ENCODE measurements around the gene TIE1. TPM values are rescaled to one million over a fixed set of nuclear protein-coding genes. Genes with fewer than 3 reads are reported as not detected.

The TIE1 gene
- total RNA-seq, 2 experiments from 2014 or later, result not detected

DNA sequence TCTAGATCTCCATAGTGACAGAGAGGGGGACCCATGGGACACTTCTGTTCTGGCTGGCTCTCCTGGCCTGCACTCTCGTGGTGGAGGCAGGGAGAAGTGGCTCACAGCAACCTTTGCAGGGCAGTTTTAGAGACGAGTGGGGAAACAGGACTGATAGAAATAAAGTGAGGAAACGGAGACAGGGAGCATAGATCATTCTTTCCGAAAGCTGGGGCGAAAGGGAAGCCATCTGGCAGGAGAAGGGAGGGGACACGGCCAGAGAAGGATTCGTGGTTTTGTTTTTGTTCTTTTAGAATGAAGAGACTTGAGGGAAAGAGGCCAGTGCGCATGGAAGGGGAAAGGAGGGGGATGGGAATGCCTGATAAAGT, 3.5 kb downstream of the TIE1 start:
- no peak overlapping the region for H3K4me3 Mint-ChIP-seq
- CTCF ChIA-PET, result no interaction called here
- no peaks in the 10 kb centered on the region for H3K4me1 Mint-ChIP-seq
- POLR2A ChIA-PET, result no interaction called here
- H3K27me3 Mint-ChIP-seq, result no peaks in the 10 kb centered on the region
- no peak overlapping the region for H3K27ac Mint-ChIP-seq
- no peak for DNase-seq
- no peaks in the 10 kb centered on the region for H3K36me3 Mint-ChIP-seq (ENCODE audit: low read depth)
- H3K9me3 Mint-ChIP-seq, result no peaks in the 10 kb centered on the region

GRCh38 chr1:43304771-43305300, 4.1 kb downstream of the TIE1 start:
- ChIA-PET CTCF (no interaction called here), POLR2A (no interaction called here)
- Mint-ChIP-seq H3K4me1 (no peaks in the 10 kb centered on the region), H3K36me3 (ENCODE audit: low read depth) (no peaks in the 10 kb centered on the region), H3K9me3 (no peaks in the 10 kb centered on the region), H3K27ac (no peak overlapping the region), H3K27me3 (no peaks in the 10 kb centered on the region), H3K4me3 (no peak overlapping the region)
- DNase-seq, result no peak

DNA sequence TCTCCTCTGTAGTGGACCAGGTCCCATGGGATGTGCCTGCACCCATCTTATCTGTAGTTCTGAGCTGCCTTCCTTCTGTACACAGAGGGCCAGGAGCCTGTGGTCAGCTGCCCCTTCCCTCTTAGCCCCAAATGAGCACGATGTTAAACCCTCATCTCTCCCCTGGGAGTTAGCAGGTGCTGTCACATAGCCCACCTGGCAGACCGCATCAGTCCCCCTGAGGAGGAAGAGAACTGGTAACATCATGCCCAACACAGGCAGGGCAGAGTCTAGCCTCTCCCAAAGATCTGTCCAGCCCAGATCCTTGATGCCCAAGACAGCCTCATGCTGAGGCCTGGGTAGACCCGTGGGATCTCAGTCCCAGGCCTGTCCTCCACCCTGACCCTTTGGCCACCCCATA, 4.7 kb downstream of the TIE1 start:
- no peak for DNase-seq
- Mint-ChIP-seq H3K4me3 (no peak overlapping the region), H3K4me1 (no peaks in the 10 kb centered on the region), H3K9me3 (no peaks in the 10 kb centered on the region), H3K27ac (no peak overlapping the region), H3K27me3 (no peaks in the 10 kb centered on the region), H3K36me3 (ENCODE audit: low read depth) (no peaks in the 10 kb centered on the region)
- ChIA-PET POLR2A (no interaction called here), CTCF (interaction anchor here (1.0 kb wide), 1 partner anchor 30 kb away, joined by 3 read pairs; no protein-coding TSS in a partner anchor)

DNA sequence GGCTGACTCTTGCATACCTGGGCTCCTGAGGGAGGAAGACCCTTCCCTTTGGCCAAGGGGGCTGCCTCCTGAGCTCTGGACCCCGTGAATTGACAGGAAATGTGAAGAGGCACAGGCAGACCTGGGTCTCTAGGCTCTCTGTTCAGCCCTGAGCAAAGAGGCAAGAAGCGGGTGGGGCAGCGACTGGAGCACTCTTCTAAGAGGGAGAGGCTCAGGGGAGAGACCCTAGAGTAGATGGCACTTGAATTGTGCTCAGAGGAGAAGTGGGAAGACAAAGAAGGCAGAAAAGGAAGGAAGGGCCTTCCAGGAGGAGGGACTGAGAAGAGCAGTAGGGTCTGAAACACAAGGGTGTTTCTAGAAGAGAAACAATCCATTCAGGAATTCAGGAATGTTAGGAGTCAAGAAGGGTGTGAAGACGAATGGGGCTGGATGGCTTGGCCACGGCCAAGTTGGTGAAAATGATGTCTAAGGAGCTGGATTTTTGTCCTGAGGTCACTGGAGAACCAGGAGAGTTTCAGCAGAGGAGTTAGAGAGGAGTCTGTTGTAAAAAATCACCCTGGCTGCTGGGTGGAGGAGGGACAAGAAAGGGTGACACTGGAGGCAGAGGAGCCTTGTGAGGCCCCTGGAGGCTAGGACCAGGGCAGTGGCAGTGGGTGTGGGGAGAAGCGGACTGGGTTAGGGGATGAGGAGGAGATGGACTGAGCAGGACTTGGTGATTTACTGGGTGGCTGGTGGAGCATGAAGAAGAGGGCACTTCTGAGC, 5.3 kb downstream of the TIE1 start:
- POLR2A ChIA-PET, result no interaction called here
- Mint-ChIP-seq H3K4me1 (no peaks in the 10 kb centered on the region), H3K36me3 (ENCODE audit: low read depth) (no peaks in the 10 kb centered on the region), H3K4me3 (no peak overlapping the region), H3K27ac (no peak overlapping the region), H3K27me3 (no peaks in the 10 kb centered on the region), H3K9me3 (no peaks in the 10 kb centered on the region)
- CTCF ChIA-PET, result interaction anchor here (1.0 kb wide), 1 partner anchor 29 kb away, joined by 3 read pairs; no protein-coding TSS in a partner anchor
- DNase-seq, result no peak

DNA sequence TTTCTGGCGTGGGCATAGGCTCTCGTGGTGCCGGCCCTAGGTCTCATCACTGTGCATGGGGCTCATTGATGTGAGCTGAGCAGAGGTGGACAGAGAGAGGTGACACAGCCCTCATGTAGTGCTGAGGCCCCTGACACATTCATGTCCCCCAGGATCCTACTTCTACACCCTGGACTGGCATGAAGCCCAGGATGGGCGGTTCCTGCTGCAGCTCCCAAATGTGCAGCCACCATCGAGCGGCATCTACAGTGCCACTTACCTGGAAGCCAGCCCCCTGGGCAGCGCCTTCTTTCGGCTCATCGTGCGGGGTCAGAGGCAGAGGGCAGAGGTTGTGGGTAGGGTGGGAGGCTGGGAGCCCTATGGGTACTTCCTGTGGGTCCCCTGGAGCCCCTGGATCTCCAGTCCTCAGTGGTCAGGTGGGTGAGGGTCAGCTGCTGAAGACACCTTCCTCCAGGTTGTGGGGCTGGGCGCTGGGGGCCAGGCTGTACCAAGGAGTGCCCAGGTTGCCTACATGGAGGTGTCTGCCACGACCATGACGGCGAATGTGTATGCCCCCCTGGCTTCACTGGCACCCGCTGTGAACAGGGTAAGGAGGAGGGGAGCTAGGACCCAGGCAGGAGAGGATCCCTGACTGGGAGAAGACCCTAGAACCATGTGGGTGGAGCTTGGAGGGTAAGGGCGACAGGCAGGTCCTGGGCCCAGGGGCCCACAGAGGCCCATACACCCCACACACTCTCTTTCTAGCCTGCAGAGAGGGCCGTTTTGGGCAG, 6.1 kb downstream of the TIE1 start:
- ChIA-PET CTCF (no interaction called here), POLR2A (no interaction called here)
- Mint-ChIP-seq H3K9me3 (no peaks in the 10 kb centered on the region), H3K4me1 (no peaks in the 10 kb centered on the region), H3K36me3 (ENCODE audit: low read depth) (no peaks in the 10 kb centered on the region), H3K27me3 (no peaks in the 10 kb centered on the region), H3K27ac (no peak overlapping the region), H3K4me3 (no peak overlapping the region)
- no peak for DNase-seq

GRCh38 chr1:43307458-43308158, 6.8 kb downstream of the TIE1 start:
- DNase-seq, result no peak
- H3K36me3 Mint-ChIP-seq (ENCODE audit: low read depth), result no peaks in the 10 kb centered on the region
- POLR2A ChIA-PET, result no interaction called here
- H3K27me3 Mint-ChIP-seq, result no peaks in the 10 kb centered on the region
- no peaks in the 10 kb centered on the region for H3K4me1 Mint-ChIP-seq
- H3K4me3 Mint-ChIP-seq, result no peak overlapping the region
- H3K27ac Mint-ChIP-seq, result no peak overlapping the region
- CTCF ChIA-PET, result interaction anchor here (1.1 kb wide), 1 partner anchor 26 kb away, joined by 3 read pairs; no protein-coding TSS in a partner anchor
- no peaks in the 10 kb centered on the region for H3K9me3 Mint-ChIP-seq

- no peaks in the 10 kb centered on the region for H3K4me1 Mint-ChIP-seq
- H3K9me3 Mint-ChIP-seq, result no peaks in the 10 kb centered on the region
- ChIA-PET POLR2A (no interaction called here), CTCF (interaction anchor here (1.1 kb wide), 2 partner anchors 11 to 27 kb away, joined by 3 to 4 read pairs; no protein-coding TSS in a partner anchor)
- H3K27ac Mint-ChIP-seq, result no peak overlapping the region
- no peak for DNase-seq
- no peak overlapping the region for H3K4me3 Mint-ChIP-seq
- no peaks in the 10 kb centered on the region for H3K27me3 Mint-ChIP-seq
- H3K36me3 Mint-ChIP-seq (ENCODE audit: low read depth), result no peaks in the 10 kb centered on the region
Measured at GRCh38 chr1:43308635-43309404, 8.0 kb downstream of the TIE1 start.

- H3K27me3 Mint-ChIP-seq, result no peaks in the 10 kb centered on the region
- POLR2A ChIA-PET, result no interaction called here
- H3K9me3 Mint-ChIP-seq, result no peaks in the 10 kb centered on the region
- no peak for DNase-seq
- no peaks in the 10 kb centered on the region for H3K36me3 Mint-ChIP-seq (ENCODE audit: low read depth)
- no peak overlapping the region for H3K4me3 Mint-ChIP-seq
- H3K27ac Mint-ChIP-seq, result no peak overlapping the region
- no peaks in the 10 kb centered on the region for H3K4me1 Mint-ChIP-seq
- CTCF ChIA-PET, result interaction anchor here (1.1 kb wide), 1 partner anchor 11 kb away, joined by 4 read pairs; no protein-coding TSS in a partner anchor
Measured at GRCh38 chr1:43309405-43310025, 8.7 kb downstream of the TIE1 start.

DNA sequence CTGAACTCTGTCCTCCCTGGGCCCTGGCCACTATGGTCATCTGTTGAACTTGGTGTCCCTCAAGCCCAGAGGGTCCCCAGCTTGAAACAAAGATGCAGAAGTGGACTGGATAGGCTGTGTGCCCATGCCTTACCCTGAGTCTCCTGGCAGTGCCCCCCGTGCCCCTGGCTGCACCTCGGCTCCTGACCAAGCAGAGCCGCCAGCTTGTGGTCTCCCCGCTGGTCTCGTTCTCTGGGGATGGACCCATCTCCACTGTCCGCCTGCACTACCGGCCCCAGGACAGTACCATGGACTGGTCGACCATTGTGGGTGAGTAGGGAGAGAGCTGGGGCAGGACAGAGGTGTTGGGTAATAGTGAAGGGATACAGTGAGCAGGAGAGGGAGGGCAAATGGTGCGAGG, 10.7 kb downstream of the TIE1 start:
- Mint-ChIP-seq H3K27me3 (no peaks in the 10 kb centered on the region), H3K36me3 (ENCODE audit: low read depth) (no peaks in the 10 kb centered on the region), H3K27ac (no peak overlapping the region), H3K9me3 (no peaks in the 10 kb centered on the region), H3K4me3 (no peak overlapping the region), H3K4me1 (no peaks in the 10 kb centered on the region)
- POLR2A ChIA-PET, result no interaction called here
- DNase-seq, result no peak
- CTCF ChIA-PET, result interaction anchor here (2.3 kb wide), 1 partner anchor 18 kb away, joined by 7 read pairs; no protein-coding TSS in a partner anchor

- ChIA-PET CTCF (interaction anchor here (2.3 kb wide), 1 partner anchor 17 kb away, joined by 7 read pairs; no protein-coding TSS in a partner anchor), POLR2A (no interaction called here)
- Mint-ChIP-seq H3K27me3 (no peaks in the 10 kb centered on the region), H3K4me1 (no peaks in the 10 kb centered on the region), H3K27ac (no peak overlapping the region), H3K4me3 (no peak overlapping the region), H3K36me3 (ENCODE audit: low read depth) (no peaks in the 10 kb centered on the region), H3K9me3 (no peaks in the 10 kb centered on the region)
- no peak for DNase-seq
Measured at GRCh38 chr1:43312212-43312623, 11.4 kb downstream of the TIE1 start.

- Mint-ChIP-seq H3K27ac (no peak overlapping the region), H3K9me3 (no peaks in the 10 kb centered on the region)
- POLR2A ChIA-PET, result no interaction called here
Measured at GRCh38 chr1:43312663-43313515, 12.1 kb downstream of the TIE1 start.

More at GRCh38 chr1:43312663-43313515, 12.1 kb downstream of the TIE1 start:
- CTCF ChIA-PET, result interaction anchor here (2.3 kb wide), 1 partner anchor 16 kb away, joined by 7 read pairs; no protein-coding TSS in a partner anchor
- Mint-ChIP-seq H3K4me3 (no peak overlapping the region), H3K36me3 (ENCODE audit: low read depth) (no peaks in the 10 kb centered on the region), H3K27me3 (no peaks in the 10 kb centered on the region), H3K4me1 (no peaks in the 10 kb centered on the region)
- DNase-seq, result no peak
